Left ventricle myocardium inferior (tissue), 1 donor: Measurements from ENCODE around the gene GRID1. TPM values are rescaled to one million over a fixed set of nuclear protein-coding genes. Genes with fewer than 3 reads are reported as not detected.

ENCODE experiments used
- DNase-seq: peaks from one replicate; pipeline ENCODE4 v3.0.0-alpha.2; 2020
- H3K27ac ChIP-seq: fragments of 200-600 bp; replicated peaks from 2 replicates; pipeline ENCODE4 v1.8.0; 2021
- H3K27me3 ChIP-seq: fragments of 200-600 bp; 2 replicates; pipeline ENCODE4 v1.8.0; 2021; ENCODE audit warnings: low read depth
- H3K36me3 ChIP-seq: fragments of 200-600 bp; 2 replicates; pipeline ENCODE4 v1.8.0; 2021
- H3K4me1 ChIP-seq: fragments of 200-600 bp; 2 replicates; pipeline ENCODE4 v1.8.0; 2021
- H3K4me3 ChIP-seq: fragments of 200-600 bp; 2 replicates; pipeline ENCODE4 v1.8.0; 2021; ENCODE audit warnings: mild to moderate bottlenecking, moderate library complexity
- H3K9me3 ChIP-seq: fragments of 200-600 bp; replicated peaks from 2 replicates; pipeline ENCODE4 v1.8.0; 2021
- CTCF ChIP-seq: fragments of 200-600 bp; IDR thresholded peaks from 2 replicates; pipeline ENCODE4 v1.8.0; 2021; ENCODE audit warnings: antibody characterized with exemption, mild to moderate bottlenecking, borderline replicate concordance
- intact Hi-C: fragments of 100-400 bp; cut with micrococcal nuclease; formaldehyde crosslinking; loops from one replicate; pipeline ENCODE4 v1.11.0; 2022
- total RNA-seq: library from RNA; stranded (reverse); fragmentation: NEBNext Ultra II Directional; extraction: Animal tissue kit (Norgen Biotek cat#: 25700); gene quantifications from one replicate; pipeline ENCODE4 v1.2.1, GENCODE V29; 2021
- donor health status: DM: no; HTN: yes; CAD: no; lungs with severe emphysema.

The GRID1 gene
- total RNA-seq, 1 donor from 2014 or later = 1.6 TPM

- no peak overlapping the region for H3K4me3 ChIP-seq
- intact Hi-C loops = no loop called here
- H3K27me3 ChIP-seq = peaks cover 23% of the 10 kb centered on the region
- no peaks in the 10 kb centered on the region for H3K36me3 ChIP-seq
- no peaks in the 10 kb centered on the region for H3K9me3 ChIP-seq
- DNase-seq = no peak
- no peak for TF ChIP-seq CTCF
- H3K4me1 ChIP-seq = no peaks in the 10 kb centered on the region
- H3K27ac ChIP-seq = no peak overlapping the region
Observed at GRCh38 chr10:86113983-86114382, 252.6 kb downstream of the GRID1 start.

GRCh38 chr10:86113501-86113900 lies 253.1 kb downstream of the GRID1 start:
- H3K36me3 ChIP-seq = no peaks in the 10 kb centered on the region
- peaks cover 23% of the 10 kb centered on the region for H3K27me3 ChIP-seq
- no peaks in the 10 kb centered on the region for H3K4me1 ChIP-seq
- H3K27ac ChIP-seq = no peak overlapping the region
- H3K9me3 ChIP-seq = no peaks in the 10 kb centered on the region
- DNase-seq = no peak
- no peak overlapping the region for H3K4me3 ChIP-seq
- intact Hi-C loops = no loop called here
- TF ChIP-seq CTCF = no peak

DNA sequence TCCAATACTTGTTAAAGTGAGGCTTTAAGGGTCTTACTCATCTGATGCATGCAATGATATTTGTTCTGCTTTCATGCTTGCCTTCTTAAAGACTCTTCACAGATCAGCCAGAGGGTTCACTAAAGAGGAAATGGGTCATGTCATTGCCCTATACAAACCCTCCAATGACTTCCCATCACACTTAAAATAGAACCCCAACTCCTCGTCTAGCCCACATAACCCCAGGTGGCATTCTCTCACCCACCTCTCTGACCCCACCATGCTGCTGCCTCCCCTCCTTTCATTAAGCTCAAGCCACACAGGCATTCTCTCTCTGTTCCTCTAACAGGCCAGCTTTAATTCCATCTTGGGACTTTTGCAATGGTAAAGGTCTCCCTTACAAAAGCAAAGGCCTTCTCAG lies 253.6 kb downstream of the GRID1 start:
- DNase-seq = no peak
- Histone ChIP-seq H3K4me1 (no peaks in the 10 kb centered on the region), H3K27ac (no peak overlapping the region), H3K36me3 (no peaks in the 10 kb centered on the region), H3K9me3 (no peaks in the 10 kb centered on the region), H3K4me3 (no peak overlapping the region), H3K27me3 (peaks cover 23% of the 10 kb centered on the region)
- intact Hi-C loops = no loop called here
- no peak for TF ChIP-seq CTCF

DNA sequence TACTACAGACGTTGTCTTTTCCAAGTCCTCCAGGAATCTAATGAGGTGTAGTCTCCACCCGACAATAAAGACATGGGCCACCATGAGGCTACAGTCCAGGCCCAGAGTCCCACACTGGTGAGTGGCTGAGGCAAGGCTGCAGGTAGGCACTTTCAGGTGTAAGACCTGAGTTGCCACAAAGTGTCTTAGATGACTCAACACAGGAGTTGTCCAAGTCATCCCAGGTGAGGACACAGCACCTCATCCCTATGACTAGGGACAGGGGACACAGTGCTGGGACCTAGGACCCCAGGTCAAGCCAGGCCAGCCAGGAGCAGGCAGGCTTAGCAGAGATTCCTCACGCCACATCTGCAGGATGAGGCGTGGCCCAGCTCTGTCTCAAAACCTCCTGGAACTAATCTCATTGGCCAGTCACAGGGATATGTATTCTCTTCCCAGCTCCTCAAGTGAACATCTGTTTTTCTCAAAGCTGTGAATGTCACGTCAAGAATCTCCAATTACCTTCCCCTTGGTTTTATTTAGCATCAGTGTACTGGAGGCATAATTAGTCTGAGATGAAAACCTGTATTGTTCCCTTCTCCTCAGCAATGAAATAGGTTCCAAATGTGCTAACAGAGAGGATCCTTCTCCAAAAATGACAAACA lies 254.6 kb downstream of the GRID1 start:
- H3K27ac ChIP-seq = no peak overlapping the region
- intact Hi-C loops = no loop called here
- H3K4me3 ChIP-seq = no peak overlapping the region
- H3K4me1 ChIP-seq = no peaks in the 10 kb centered on the region
- no peaks in the 10 kb centered on the region for H3K9me3 ChIP-seq
- peaks cover 23% of the 10 kb centered on the region for H3K27me3 ChIP-seq
- no peak for DNase-seq
- no peak for TF ChIP-seq CTCF
- H3K36me3 ChIP-seq = no peaks in the 10 kb centered on the region

DNA sequence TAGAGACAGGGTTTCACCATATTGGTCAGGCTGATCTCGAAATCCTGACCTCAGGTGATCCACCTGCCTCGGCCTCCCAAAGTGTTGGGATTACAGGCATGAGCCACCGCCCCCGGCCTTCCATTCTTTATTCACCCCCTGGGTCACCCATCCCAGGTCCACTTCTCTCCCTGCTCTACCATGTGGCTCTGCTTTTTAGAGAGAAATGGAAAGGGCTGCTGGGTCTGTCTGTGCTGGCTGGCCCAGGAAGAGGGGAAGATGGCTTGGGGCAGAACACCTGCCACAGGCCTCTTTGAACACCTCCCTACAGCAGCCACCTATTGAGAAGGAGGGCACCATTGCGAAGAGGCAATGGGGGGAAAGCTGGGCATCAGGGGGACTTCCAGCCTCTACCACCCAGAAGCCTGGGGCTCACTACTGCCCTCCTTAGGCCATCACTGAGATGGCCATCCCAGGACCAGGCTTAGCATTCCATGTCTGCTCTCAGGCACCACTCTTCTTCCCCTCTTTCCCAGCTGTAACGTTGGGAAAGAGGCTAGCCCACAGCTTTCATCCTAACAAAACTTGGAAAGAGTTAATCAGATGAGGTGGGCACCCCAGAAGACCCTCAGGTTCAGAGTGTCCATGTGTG lies 256.3 kb downstream of the GRID1 start:
- TF ChIP-seq CTCF = no peak
- intact Hi-C loops = no loop called here
- Histone ChIP-seq H3K4me1 (no peaks in the 10 kb centered on the region), H3K4me3 (no peak overlapping the region), H3K27ac (no peak overlapping the region), H3K36me3 (no peaks in the 10 kb centered on the region), H3K9me3 (no peaks in the 10 kb centered on the region), H3K27me3 (peaks cover 13% of the 10 kb centered on the region)
- DNase-seq = no peak
